Endothelial cell of umbilical vein (primary cell): Measurements from ENCODE around the gene AGPAT2. TPM values are rescaled to one million over a fixed set of nuclear protein-coding genes. Genes with fewer than 3 reads are reported as not detected.

Experiments used
- BruUV-seq: library from RNA; stranded (reverse); fragments of 400-500 nt; replicated peaks from 2 replicates; lab custom pipeline; 2021; lab: Mats Ljungman, UMichigan
- CTCF ChIA-PET: fragments of 300-600, 350-600 bp; sonication (Branson Sonifier 250); formaldehyde crosslinking; loops from one replicate; lab custom pipeline; 2021; ENCODE audit warnings: antibody characterized with exemption, inconsistent platforms; lab: Charles Lee
- POLR2A ChIA-PET: fragments of 300-600, 350-600 bp; sonication (Branson Sonifier 250); formaldehyde crosslinking; loops from one replicate; lab custom pipeline; 2021; ENCODE audit warnings: antibody characterized with exemption, inconsistent platforms; lab: Charles Lee
- DNase-seq: peaks from one replicate; pipeline ENCODE4 v3.0.0-alpha.2; 2011; ENCODE audit warnings: low read depth, low spot score
- FAIRE-seq: peaks from 2 replicates; lab custom pipeline; 2011; peaks lifted over from hg19 to GRCh38; lab: Jason Lieb, UNC
- H2AFZ ChIP-seq: 2 replicates; pipeline ENCODE4 v1.6.0; 2012; ENCODE audit warnings: low read depth, low read length, control low read depth, inconsistent platforms
- H3K27ac ChIP-seq: 2 replicates; pipeline ENCODE4 v1.5.1; 2011; ENCODE audit warnings: low read depth, mild to moderate bottlenecking, control low read depth, low read length, moderate library complexity; ENCODE audit not compliant: insufficient read depth
- H3K27me3 ChIP-seq, 2 experiments: 2 replicates each; pipeline versions ENCODE4 v1.6.0 to v1.6.1; 2011; ENCODE audit warnings: low read length in 2 of 2, mixed read lengths in 1 of 2; ENCODE audit not compliant: control insufficient read depth in 2 of 2, insufficient read depth in 2 of 2
- H3K36me3 ChIP-seq, 2 experiments: 2 replicates in 1 of 2; 3 replicates in 1 of 2; pipeline ENCODE4 v1.5.1; 2011; ENCODE audit warnings: low read length in 2 of 2, mild to moderate bottlenecking in 1 of 2, moderate library complexity in 1 of 2; ENCODE audit not compliant: control insufficient read depth in 2 of 2, insufficient read depth in 2 of 2; ENCODE audit errors: extremely low read depth in 1 of 2
- H3K4me1 ChIP-seq: 3 replicates; pipeline ENCODE4 v1.5.1; 2011; ENCODE audit warnings: mild to moderate bottlenecking, low read length; ENCODE audit not compliant: control insufficient read depth, insufficient read depth; ENCODE audit errors: extremely low read depth
- H3K4me2 ChIP-seq: 2 replicates; pipeline ENCODE4 v1.6.1; 2011; ENCODE audit warnings: low read length, control low read depth, mixed read lengths; ENCODE audit not compliant: insufficient read depth
- H3K4me3 ChIP-seq, 3 experiments: fragments of 200-600 bp in 1 of 3; sonication (generic), shearing (Covaris generic) in 1 of 3; replicated peaks in 1 of 3; 2 replicates each; pipeline ENCODE4 v1.5.1; 2011 to 2016; ENCODE audit warnings: control low read depth in 3 of 3, low read length in 3 of 3, mild to moderate bottlenecking in 2 of 3, inconsistent platforms in 1 of 3, low read depth in 1 of 3, moderate library complexity in 1 of 3; ENCODE audit not compliant: insufficient read depth in 1 of 3
- H3K79me2 ChIP-seq: 2 replicates; pipeline ENCODE4 v1.6.0; 2012; ENCODE audit warnings: low read length, inconsistent platforms; ENCODE audit not compliant: control insufficient read depth, insufficient read depth
- H3K9ac ChIP-seq: replicated peaks from 2 replicates; pipeline ENCODE3; 2011; ENCODE audit warnings: low read length, control low read depth; ENCODE audit not compliant: insufficient read depth; ENCODE audit errors: extremely low read depth
- H3K9me1 ChIP-seq: replicated peaks from 3 replicates; pipeline ENCODE4 v1.6.0; 2011; ENCODE audit warnings: mild to moderate bottlenecking, low read length; ENCODE audit not compliant: control insufficient read depth, insufficient read depth; ENCODE audit errors: extremely low read depth
- H3K9me3 ChIP-seq: replicated peaks from 2 replicates; pipeline ENCODE4 v1.5.1; 2012; ENCODE audit warnings: low read length, inconsistent platforms; ENCODE audit not compliant: control insufficient read depth, insufficient read depth
- H4K20me1 ChIP-seq: replicated peaks from 2 replicates; pipeline ENCODE3; 2011; ENCODE audit warnings: mild to moderate bottlenecking, low read length; ENCODE audit not compliant: control insufficient read depth, insufficient read depth; ENCODE audit errors: extremely low read depth
- EZH2 ChIP-seq: IDR thresholded peaks from 2 replicates; pipeline ENCODE4 v1.6.1; 2012; ENCODE audit warnings: borderline replicate concordance, low read depth, mild to moderate bottlenecking, moderate library complexity, low read length, inconsistent platforms; ENCODE audit not compliant: severe bottlenecking
- GATA2 ChIP-seq: IDR thresholded peaks from 2 replicates; pipeline ENCODE4 v1.7.0; 2011; ENCODE audit warnings: low read depth, mild to moderate bottlenecking, moderate library complexity, mixed read lengths, low read length; ENCODE audit not compliant: insufficient read length, insufficient read depth
- MYC ChIP-seq: IDR thresholded peaks from one replicate; pipeline ENCODE4 v1.6.1; 2011; ENCODE audit warnings: mild to moderate bottlenecking, low read depth, low read length
- POLR2A ChIP-seq: IDR thresholded peaks from 2 replicates; pipeline ENCODE4 v1.6.1; 2012; ENCODE audit warnings: low read depth, mild to moderate bottlenecking, control low read depth, low read length
- POLR2AphosphoS5 ChIP-seq: IDR thresholded peaks from 2 replicates; pipeline ENCODE4 v1.6.1; 2012; ENCODE audit warnings: low read depth, mild to moderate bottlenecking, control low read depth, low read length, moderate library complexity; ENCODE audit not compliant: insufficient read depth
- dilution Hi-C: fragments of 300-500 bp; cut with MboI; formaldehyde crosslinking; loops from one replicate; pipeline ENCODE4 v1.15.0; 2019; ENCODE audit warnings: low sequenced_read_pairs; ENCODE audit not compliant: extremely low pct_ligation_motif_present
- intact Hi-C: fragments of 100-400 bp; cut with micrococcal nuclease; formaldehyde crosslinking; loops from one replicate; pipeline ENCODE4 v1.10.0; 2022
- polyA plus RNA-seq, 4 experiments: library from polyadenylated mRNA; depleted of rRNA in 3 of 4; stranded (reverse) in 3 of 4; unstranded in 1 of 4; fragments of >200 nt; gene quantifications; 2 replicates each; pipeline versions ENCODE4 v1.2.1 to v1.2.3, GENCODE V29; 2011 to 2012; ENCODE audit warnings: missing spikeins in 1 of 4
- total RNA-seq: library from RNA; stranded (reverse); gene quantifications from 2 replicates; pipeline ENCODE4 v1.2.3, GENCODE V29; 2021

Gene AGPAT2
- total and polyA plus RNA-seq, 2 donors (not counting 3 experiments of a cell fraction or from before 2014, with no cell fraction given) = 45.5 to 55.3 TPM

GRCh38 chr9:136672431-136673087 lies 14.7 kb downstream of the AGPAT2 start:
- Histone ChIP-seq H3K4me1 (peaks cover 11% of the 10 kb centered on the region), H4K20me1 (no peaks in the 10 kb centered on the region), H3K9ac (no peak overlapping the region), H3K4me3 (no peak overlapping the region), H3K79me2 (peaks cover 28% of the 10 kb centered on the region), H3K9me3 (no peaks in the 10 kb centered on the region), H3K27ac (no peak overlapping the region), H2AFZ (no peak overlapping the region), H3K4me2 (no peak overlapping the region), H3K9me1 (no peaks in the 10 kb centered on the region), H3K36me3 (peaks cover 27 to 52% of the 10 kb centered on the region in 2 experiments), H3K27me3 (no peaks in the 10 kb centered on the region)
- BruUV-seq = no TSS peak
- TF ChIP-seq EZH2 (no peak), POLR2AphosphoS5 (no peak), POLR2A (no peak), MYC (no peak), GATA2 (no peak)
- dilution Hi-C loops = no loop called here
- intact Hi-C loops = loop anchor here (2.0 to 5.0 kb wide), 2 partner anchors 40 to 52 kb away; partner anchors contain the start of gene DIPK1B
- ChIA-PET CTCF (interaction anchor here (0.9 to 6.3 kb wide), 7 partner anchors 16 to 188 kb away, joined by 3 to 45 read pairs (median 4); no protein-coding TSS in a partner anchor), POLR2A (interaction anchor here (1.0 to 6.2 kb wide), 5 partner anchors 10 to 133 kb away, joined by 5 to 54 read pairs (median 9); partner anchors contain the start of gene EGFL7)
- DNase-seq (peak; percentile 51), FAIRE-seq (no peak)
